ENCODE measurements around the gene PIMREG. TPM values are rescaled to one million over a fixed set of nuclear protein-coding genes. Genes with fewer than 3 reads are reported as not detected.
A peak's percentile ranks its signal among the peaks of the same experiment; 100 is the strongest.

The PIMREG gene
- total RNA-seq, 1 experiment from 2014 or later = 28.3 TPM

DNA sequence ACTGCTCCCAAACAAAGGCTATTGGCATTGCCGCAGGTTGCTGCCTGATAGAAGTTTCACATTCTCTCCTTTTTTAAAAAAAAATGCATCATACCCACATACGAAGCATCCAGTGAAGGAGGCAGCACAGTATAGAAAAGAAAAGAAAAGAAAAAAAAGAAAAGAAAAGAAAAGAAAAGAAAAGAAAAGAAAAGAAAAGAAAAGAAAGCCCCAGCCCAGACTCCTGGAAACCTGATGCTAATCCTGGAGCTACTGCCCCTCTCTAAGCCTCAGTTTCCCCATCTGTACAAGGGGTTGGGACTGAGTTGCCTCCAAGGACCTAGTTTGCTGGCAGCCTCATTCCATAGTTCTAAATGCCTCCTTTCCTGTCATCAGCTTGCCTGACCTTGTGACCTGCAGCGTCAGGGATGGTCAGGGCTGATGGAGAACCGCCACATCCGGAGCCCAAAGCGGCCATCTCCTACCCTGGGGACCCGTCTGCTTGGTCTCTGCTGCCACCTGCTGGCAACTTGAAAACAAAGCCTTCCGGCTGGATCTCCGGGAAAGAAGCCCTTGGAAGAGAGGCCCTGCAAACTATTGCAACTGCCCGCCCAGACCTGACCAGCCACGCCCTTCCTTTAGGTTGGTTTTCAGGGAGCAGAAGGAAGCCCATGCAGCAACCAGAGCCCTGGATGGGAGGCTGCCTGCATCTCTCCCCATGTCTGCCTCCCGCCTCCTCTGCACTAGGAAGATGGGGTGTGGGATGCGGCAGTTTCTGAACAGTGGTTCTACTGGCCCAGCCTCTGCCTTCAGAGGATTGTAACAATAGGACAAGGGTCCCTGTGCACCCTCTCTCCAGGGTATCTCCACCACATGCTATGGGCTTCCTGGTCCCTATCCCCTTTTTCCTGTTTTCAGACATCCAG, 22.3 kb upstream of the PIMREG start:
- peak; percentile 77 for DNase-seq
- intact Hi-C loops (cut with micrococcal nuclease; ENCODE audit: unreplicated experiment) = loop anchor here (2.0 kb wide), 1 partner anchor 835 kb away; no protein-coding TSS in a partner anchor
- H3K27ac Mint-ChIP-seq (ENCODE audit: unreplicated experiment) = no peak overlapping the region
- no TSS peak for BruUV-seq (replicated peaks)
- H3K27me3 Mint-ChIP-seq (ENCODE audit: unreplicated experiment) = peaks cover 59% of the 10 kb centered on the region
- peaks cover 6% of the 10 kb centered on the region for H3K4me1 Mint-ChIP-seq (ENCODE audit: low read depth, unreplicated experiment)
- H3K36me3 Mint-ChIP-seq (ENCODE audit: insufficient read depth, unreplicated experiment) = no peaks in the 10 kb centered on the region
- CTCF ChIA-PET = interaction anchor here (1.9 kb wide), 1 partner anchor 14 kb away, joined by 5 read pairs; no protein-coding TSS in a partner anchor
- peak; percentile 83 for TF ChIP-seq CTCF (IDR thresholded peaks at IDR 0.05; ENCODE audit: unreplicated experiment)
- no peak overlapping the region for H3K4me3 Mint-ChIP-seq (ENCODE audit: low read depth, unreplicated experiment)
- no peaks in the 10 kb centered on the region for H3K9me3 Mint-ChIP-seq (ENCODE audit: low read depth, unreplicated experiment)

- Mint-ChIP-seq H3K4me1 (ENCODE audit: low read depth, unreplicated experiment) (peaks cover 6% of the 10 kb centered on the region), H3K27ac (ENCODE audit: unreplicated experiment) (no peak overlapping the region), H3K9me3 (ENCODE audit: low read depth, unreplicated experiment) (no peaks in the 10 kb centered on the region), H3K4me3 (ENCODE audit: low read depth, unreplicated experiment) (no peak overlapping the region), H3K36me3 (ENCODE audit: insufficient read depth, unreplicated experiment) (no peaks in the 10 kb centered on the region), H3K27me3 (ENCODE audit: unreplicated experiment) (peaks cover 52% of the 10 kb centered on the region)
- intact Hi-C loops (cut with micrococcal nuclease; ENCODE audit: unreplicated experiment) = no loop called here
- DNase-seq = no peak
- CTCF ChIA-PET = interaction anchor here (1.9 kb wide), 1 partner anchor 13 kb away, joined by 5 read pairs; no protein-coding TSS in a partner anchor
- no peak for TF ChIP-seq CTCF (IDR thresholded peaks at IDR 0.05; ENCODE audit: unreplicated experiment)
- BruUV-seq (replicated peaks) = no TSS peak
These were observed 21.5 kb upstream of the PIMREG start for GRCh38 chr17:6422654-6423241.

- BruUV-seq (replicated peaks) = no TSS peak
- no peaks in the 10 kb centered on the region for H3K9me3 Mint-ChIP-seq (ENCODE audit: low read depth, unreplicated experiment)
- intact Hi-C loops (cut with micrococcal nuclease; ENCODE audit: unreplicated experiment) = no loop called here
- CTCF ChIA-PET = interaction anchor here (1.6 kb wide), 1 partner anchor 11 kb away, joined by 5 read pairs; no protein-coding TSS in a partner anchor
- DNase-seq = no peak
- no peaks in the 10 kb centered on the region for H3K36me3 Mint-ChIP-seq (ENCODE audit: insufficient read depth, unreplicated experiment)
- no peak for TF ChIP-seq CTCF (IDR thresholded peaks at IDR 0.05; ENCODE audit: unreplicated experiment)
- no peak overlapping the region for H3K4me3 Mint-ChIP-seq (ENCODE audit: low read depth, unreplicated experiment)
- H3K27ac Mint-ChIP-seq (ENCODE audit: unreplicated experiment) = no peak overlapping the region
- peaks cover 6% of the 10 kb centered on the region for H3K4me1 Mint-ChIP-seq (ENCODE audit: low read depth, unreplicated experiment)
- peaks cover 51% of the 10 kb centered on the region for H3K27me3 Mint-ChIP-seq (ENCODE audit: unreplicated experiment)
These were observed 20.3 kb upstream of the PIMREG start for GRCh38 chr17:6423931-6424330.

DNA sequence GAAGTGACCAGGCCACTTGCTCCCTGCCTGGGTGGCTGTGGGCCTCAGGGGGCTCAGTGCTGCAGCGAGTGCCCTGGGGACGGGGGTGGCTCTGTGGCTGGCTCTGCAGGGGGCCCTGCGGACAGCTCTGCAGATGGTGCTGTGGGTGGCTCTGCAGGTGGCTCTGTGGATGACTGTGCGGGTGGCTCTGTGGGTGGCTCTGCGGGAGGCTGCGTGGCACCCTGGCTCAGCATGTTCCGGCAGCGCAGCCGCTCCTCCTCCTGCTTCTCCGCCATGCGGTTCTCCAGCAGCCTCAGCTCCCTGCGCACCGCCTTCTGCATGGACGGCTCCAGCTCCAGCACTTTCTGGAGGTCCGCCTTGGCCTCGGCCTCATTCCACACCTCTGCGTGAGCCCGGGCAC, 18.8 kb upstream of the PIMREG start:
- BruUV-seq (replicated peaks) = no TSS peak
- no peaks in the 10 kb centered on the region for H3K36me3 Mint-ChIP-seq (ENCODE audit: insufficient read depth, unreplicated experiment)
- intact Hi-C loops (cut with micrococcal nuclease; ENCODE audit: unreplicated experiment) = no loop called here
- H3K4me1 Mint-ChIP-seq (ENCODE audit: low read depth, unreplicated experiment) = peaks cover 2% of the 10 kb centered on the region
- no peak overlapping the region for H3K4me3 Mint-ChIP-seq (ENCODE audit: low read depth, unreplicated experiment)
- CTCF ChIA-PET = interaction anchor here (0.9 to 1.6 kb wide), 2 partner anchors 11 to 12 kb away, joined by 5 read pairs; no protein-coding TSS in a partner anchor
- no peaks in the 10 kb centered on the region for H3K9me3 Mint-ChIP-seq (ENCODE audit: low read depth, unreplicated experiment)
- TF ChIP-seq CTCF (IDR thresholded peaks at IDR 0.05; ENCODE audit: unreplicated experiment) = no peak
- no peak for DNase-seq
- peaks cover 58% of the 10 kb centered on the region for H3K27me3 Mint-ChIP-seq (ENCODE audit: unreplicated experiment)
- no peak overlapping the region for H3K27ac Mint-ChIP-seq (ENCODE audit: unreplicated experiment)

Measured in Calu3 (cell line).